Endodermal cell (in vitro differentiated cells): ENCODE results near the gene LEF1. TPM values are rescaled to one million over a fixed set of nuclear protein-coding genes. Genes with fewer than 3 reads are reported as not detected.

Source experiments
- DNase-seq: peaks from one replicate; pipeline ENCODE4 v3.0.0-alpha.2; 2017
- H3K27ac ChIP-seq: 2 replicates; pipeline ENCODE4 v1.5.1; 2013; ENCODE audit warnings: mild to moderate bottlenecking, low read depth, low read length, moderate library complexity
- H3K27me3 ChIP-seq: 2 replicates; pipeline ENCODE4 v1.6.1; 2013; ENCODE audit warnings: mild to moderate bottlenecking, low read length, moderate library complexity; ENCODE audit not compliant: insufficient read depth, control insufficient read depth, poor library complexity, severe bottlenecking
- H3K36me3 ChIP-seq: 2 replicates; pipeline ENCODE4 v1.7.0; 2013; ENCODE audit warnings: mild to moderate bottlenecking, low read length, moderate library complexity; ENCODE audit not compliant: control insufficient read depth, insufficient read depth
- H3K4me1 ChIP-seq: one replicate; pipeline ENCODE4 v1.7.0; 2013; ENCODE audit warnings: low read length; ENCODE audit not compliant: control insufficient read depth, insufficient read depth
- H3K4me3 ChIP-seq: 2 replicates; pipeline ENCODE4 v1.5.1; 2013; ENCODE audit warnings: mild to moderate bottlenecking, low read length, moderate library complexity
- H3K9ac ChIP-seq: 2 replicates; pipeline ENCODE4 v1.6.1; 2013; ENCODE audit warnings: mild to moderate bottlenecking, low read length, moderate library complexity; ENCODE audit not compliant: poor library complexity, severe bottlenecking; ENCODE audit errors: extremely low read depth
- H3K9me3 ChIP-seq: 2 replicates; pipeline ENCODE4 v1.6.1; 2013; ENCODE audit warnings: mild to moderate bottlenecking, low read length, moderate library complexity; ENCODE audit not compliant: control insufficient read depth
- H3K27ac Mint-ChIP-seq: 2 replicates; pipeline ENCODE4 v1.8.0; 2020; ENCODE audit warnings: mixed read lengths
- H3K27me3 Mint-ChIP-seq: 2 replicates; pipeline ENCODE4 v1.8.0; 2021; ENCODE audit warnings: mild to moderate bottlenecking, mixed read lengths; ENCODE audit not compliant: insufficient read depth
- H3K36me3 Mint-ChIP-seq: 2 replicates; pipeline ENCODE4 v1.8.0; 2020; ENCODE audit warnings: low read depth, mixed read lengths
- H3K4me1 Mint-ChIP-seq: 2 replicates; pipeline ENCODE4 v1.8.0; 2020; ENCODE audit warnings: mixed read lengths
- H3K4me3 Mint-ChIP-seq: 2 replicates; pipeline ENCODE4 v1.8.0; 2020; ENCODE audit warnings: mild to moderate bottlenecking, moderate library complexity, mixed read lengths
- H3K9me3 Mint-ChIP-seq: 2 replicates; pipeline ENCODE4 v1.8.0; 2020; ENCODE audit warnings: mild to moderate bottlenecking, mixed read lengths
- CTCF ChIP-seq: fragments of 200-600 bp; sonication (generic); conservative IDR thresholded peaks from 2 replicates; pipeline ENCODE4 v1.5.0; 2021; ENCODE audit warnings: antibody characterized with exemption, mild to moderate bottlenecking
- WGBS, 2 experiments: methylation state at CpG; one replicate each; pipeline versions ENCODE4 v1.1.5 to v1.1.7; 2013; ENCODE audit warnings: missing lambda C conversion rate in 2 of 2, mixed read lengths in 1 of 2; ENCODE audit not compliant: insufficient coverage in 1 of 2, insufficient read length in 1 of 2; 5-methylcytosine and 5-hydroxymethylcytosine counted together
- total RNA-seq, 2 donors: library from RNA; stranded (reverse); fragmentation: NEBNext Ultra II Directional in 1 of 2; extraction: Animal tissue kit (Norgen Biotek cat#: 25700) in 1 of 2; gene quantifications; 2 replicates in 1 of 2; 3 replicates in 1 of 2; pipeline ENCODE4 v1.2.1, GENCODE V29; 2021

LEF1 gene
- total RNA-seq, 2 donors from 2014 or later, result 0.95 to 1.6 TPM

- H3K4me1 Mint-ChIP-seq, result peaks cover 20% of the 10 kb centered on the region
- no peaks in the 10 kb centered on the region for H3K27me3 ChIP-seq
- no peak overlapping the region for H3K9ac ChIP-seq
- no peak overlapping the region for H3K27ac ChIP-seq
- no peaks in the 10 kb centered on the region for H3K9me3 ChIP-seq
- H3K4me3 ChIP-seq, result no peak overlapping the region
- H3K36me3 Mint-ChIP-seq, result no peaks in the 10 kb centered on the region
- H3K4me3 Mint-ChIP-seq, result no peak overlapping the region
- WGBS, 2 experiments, result 87 to 100% methylated on average over 1 to 7 of the region's 7 CpGs
- H3K4me1 ChIP-seq, result no peaks in the 10 kb centered on the region
- no peak for DNase-seq
- no peak for TF ChIP-seq CTCF
- no peaks in the 10 kb centered on the region for H3K9me3 Mint-ChIP-seq
- peaks cover 2% of the 10 kb centered on the region for H3K27me3 Mint-ChIP-seq
- no peak overlapping the region for H3K27ac Mint-ChIP-seq
- H3K36me3 ChIP-seq, result no peaks in the 10 kb centered on the region
Measured at GRCh38 chr4:108140328-108140727, 28.4 kb downstream of the LEF1 start.

GRCh38 chr4:108139089-108139488 is 29.6 kb downstream of the LEF1 start:
- H3K9me3 Mint-ChIP-seq, result no peaks in the 10 kb centered on the region
- H3K27me3 Mint-ChIP-seq, result no peaks in the 10 kb centered on the region
- Histone ChIP-seq H3K9ac (no peak overlapping the region), H3K4me1 (no peaks in the 10 kb centered on the region), H3K27ac (no peak overlapping the region), H3K27me3 (no peaks in the 10 kb centered on the region), H3K9me3 (no peaks in the 10 kb centered on the region), H3K4me3 (no peak overlapping the region), H3K36me3 (no peaks in the 10 kb centered on the region)
- no peaks in the 10 kb centered on the region for H3K36me3 Mint-ChIP-seq
- TF ChIP-seq CTCF, result no peak
- H3K4me1 Mint-ChIP-seq, result peaks cover 26% of the 10 kb centered on the region
- WGBS, 2 experiments, result 85 to 100% methylated on average over 1 to 2 of the region's 2 CpGs
- no peak overlapping the region for H3K4me3 Mint-ChIP-seq
- no peak for DNase-seq
- H3K27ac Mint-ChIP-seq, result no peak overlapping the region

- Histone ChIP-seq H3K9ac (no peak overlapping the region), H3K4me3 (no peak overlapping the region), H3K9me3 (no peaks in the 10 kb centered on the region), H3K36me3 (no peaks in the 10 kb centered on the region), H3K27ac (no peak overlapping the region), H3K27me3 (no peaks in the 10 kb centered on the region), H3K4me1 (no peaks in the 10 kb centered on the region)
- peak; percentile 94 for DNase-seq
- Mint-ChIP-seq H3K4me1 (peaks cover 15% of the 10 kb centered on the region), H3K27me3 (no peaks in the 10 kb centered on the region), H3K36me3 (no peaks in the 10 kb centered on the region), H3K9me3 (no peaks in the 10 kb centered on the region), H3K27ac (peak overlapping the region; percentile 28), H3K4me3 (no peak overlapping the region)
- peak; percentile 27 for TF ChIP-seq CTCF
- whole genome bisulfite sequencing, 2 experiments, result 21% methylated on average over 4 of the region's 4 CpGs; no CpG with 5 or more reads in 1 of the 2 experiments
Measured at GRCh38 chr4:108135549-108136209, 33.1 kb downstream of the LEF1 start.
